Measurements from ENCODE around the gene GDA.

GRCh38 chr9:72232778-72233177, 83.5 kb downstream of the GDA start:
- TF ChIP-seq CTCF (IDR thresholded peaks at IDR 0.05; ENCODE audit: low read depth, low read length, poor library complexity, severe bottlenecking) (no peak), EZH2phosphoT487 (IDR thresholded peaks at IDR 0.05; ENCODE audit: borderline replicate concordance, low read length) (no peak)

Measured in DOHH2 (cell line).